Neural cell (in vitro differentiated cells): ENCODE data around the gene OR52N4. TPM values are rescaled to one million over a fixed set of nuclear protein-coding genes. Genes with fewer than 3 reads are reported as not detected.
A peak's percentile ranks its signal among the peaks of the same experiment; 100 is the strongest.
"Not testable (repeated sequence)": the region's sequence is repeated elsewhere in the genome, so short reads cannot be mapped to it uniquely, and the experiment has no call there.

Experiments used
- H2AFZ ChIP-seq: fragments of 200-600, 300-800 bp; sonication (generic), shearing (Covaris generic); 2 replicates; pipeline ENCODE4 v1.6.0; 2014; ENCODE audit warnings: low read depth, mild to moderate bottlenecking, antibody characterized with exemption, low read length, moderate library complexity
- H3F3A ChIP-seq: fragments of 200-600 bp; shearing (Covaris generic); 2 replicates; pipeline ENCODE4 v1.6.1; 2016; ENCODE audit warnings: mild to moderate bottlenecking, moderate library complexity, mixed read lengths, antibody characterized with exemption, low read length; ENCODE audit not compliant: insufficient read depth, poor library complexity, severe bottlenecking
- H3K27ac ChIP-seq: fragments of 200-600, 300-800 bp; sonication (generic), shearing (Covaris generic); 2 replicates; pipeline ENCODE4 v1.5.1; 2014; ENCODE audit warnings: mild to moderate bottlenecking, low read length, moderate library complexity
- H3K27me3 ChIP-seq: fragments of 300-800, 200-600 bp; sonication (generic), shearing (Covaris generic); 2 replicates; pipeline ENCODE4 v1.6.0; 2014; ENCODE audit warnings: mild to moderate bottlenecking, low read depth, low read length, moderate library complexity; ENCODE audit not compliant: insufficient read depth
- H3K36me3 ChIP-seq: fragments of 300-800, 200-600 bp; sonication (generic), shearing (Covaris generic); 2 replicates; pipeline ENCODE4 v1.5.1; 2014; ENCODE audit warnings: mild to moderate bottlenecking, antibody characterized with exemption, low read length, moderate library complexity; ENCODE audit not compliant: insufficient read depth
- H3K4me2 ChIP-seq: fragments of 300-800, 200-600 bp; sonication (generic), shearing (Covaris generic); 2 replicates; pipeline ENCODE4 v1.6.0; 2014; ENCODE audit warnings: mild to moderate bottlenecking, low read length
- H3K4me3 ChIP-seq: fragments of 300-800, 200-600 bp; sonication (generic), shearing (Covaris generic); 2 replicates; pipeline ENCODE4 v1.5.1; 2014; ENCODE audit warnings: mild to moderate bottlenecking, low read length, moderate library complexity
- H3K79me2 ChIP-seq: fragments of 200-600 bp; shearing (Covaris generic); replicated peaks from 2 replicates; pipeline ENCODE4 v1.6.0; 2014; ENCODE audit warnings: mild to moderate bottlenecking, low read length, moderate library complexity; ENCODE audit not compliant: insufficient read depth
- H3K9ac ChIP-seq: fragments of 300-800, 200-600 bp; sonication (generic), shearing (Covaris generic); 2 replicates; pipeline ENCODE4 v1.6.1; 2016; ENCODE audit warnings: mild to moderate bottlenecking, low read length, mixed read lengths
- H3K9me2 ChIP-seq: fragments of 200-600 bp; shearing (Covaris generic); 2 replicates; pipeline ENCODE4 v1.6.1; 2016; ENCODE audit warnings: mild to moderate bottlenecking, low read length, mixed read lengths; ENCODE audit not compliant: insufficient read depth
- H3K9me3 ChIP-seq: fragments of 200-600, 300-800 bp; sonication (generic), shearing (Covaris generic); 2 replicates; pipeline ENCODE4 v1.6.1; 2016; ENCODE audit warnings: mild to moderate bottlenecking, mixed run types, low read length, moderate library complexity, mixed read lengths
- H4K20me1 ChIP-seq: fragments of 200-600 bp; shearing (Covaris generic); 2 replicates; pipeline ENCODE4 v1.6.1; 2016; ENCODE audit warnings: mild to moderate bottlenecking, mixed run types; ENCODE audit not compliant: insufficient read depth
- CTCF ChIP-seq: fragments of 450-650 bp; IDR thresholded peaks from 2 replicates; pipeline ENCODE4 v1.5.1; 2014; ENCODE audit warnings: antibody characterized with exemption, mild to moderate bottlenecking, moderate library complexity; ENCODE audit not compliant: poor library complexity, severe bottlenecking
- EP300 ChIP-seq: fragments of 450-650 bp; conservative IDR thresholded peaks from 2 replicates; pipeline ENCODE4 v1.6.1; 2014; ENCODE audit warnings: antibody characterized with exemption, mild to moderate bottlenecking, moderate library complexity; ENCODE audit not compliant: poor library complexity, severe bottlenecking
- EZH2 ChIP-seq: fragments of 200-600, 300-800 bp; shearing (Covaris generic), sonication (generic); IDR thresholded peaks from 2 replicates; pipeline ENCODE4 v1.6.1; 2014; ENCODE audit warnings: antibody characterized with exemption, low read length, borderline replicate concordance, mild to moderate bottlenecking; ENCODE audit not compliant: insufficient read depth, poor library complexity, severe bottlenecking
- MXI1 ChIP-seq: fragments of 450-650 bp; conservative IDR thresholded peaks from 2 replicates; pipeline ENCODE4 v1.6.1; 2014; ENCODE audit warnings: antibody characterized with exemption, mild to moderate bottlenecking; ENCODE audit not compliant: poor library complexity, severe bottlenecking
- POLR2AphosphoS5 ChIP-seq: IDR thresholded peaks from 2 replicates; pipeline ENCODE4 v1.6.1; 2012
- RAD21 ChIP-seq: fragments of 450-650 bp; conservative IDR thresholded peaks from 2 replicates; pipeline ENCODE4 v1.6.1; 2014; ENCODE audit warnings: antibody characterized with exemption, mild to moderate bottlenecking, moderate library complexity
- SMC3 ChIP-seq: fragments of 450-650 bp; conservative IDR thresholded peaks from 2 replicates; pipeline ENCODE4 v1.6.1; 2014; ENCODE audit warnings: antibody characterized with exemption, mild to moderate bottlenecking, moderate library complexity; ENCODE audit not compliant: poor library complexity
- TAF1 ChIP-seq: IDR thresholded peaks from 2 replicates; pipeline ENCODE4 v1.6.1; 2012; ENCODE audit warnings: low read depth
- polyA plus RNA-seq: library from polyadenylated mRNA; depleted of rRNA; stranded (reverse); fragments of >200 nt; gene quantifications from 2 replicates; pipeline ENCODE4 v1.2.3, GENCODE V29; 2014
- TF ChIP-seq, protein P1 (sequence below): IDR thresholded peaks from 2 replicates; pipeline ENCODE4 v1.6.1; 2012; ENCODE audit warnings: borderline replicate concordance

OR52N4 gene
- polyA plus RNA-seq, 1 donor from 2014 or later = not detected

GRCh38 chr11:5712507-5712906, 41.5 kb upstream of the OR52N4 start:
- H3K27me3 ChIP-seq = no peaks in the 10 kb centered on the region
- no peaks in the 10 kb centered on the region for H3K36me3 ChIP-seq
- no peaks in the 10 kb centered on the region for H3K9me2 ChIP-seq
- no peak overlapping the region for H2AFZ ChIP-seq
- no peaks in the 10 kb centered on the region for H4K20me1 ChIP-seq
- no peak overlapping the region for H3K27ac ChIP-seq
- H3K4me2 ChIP-seq = no peak overlapping the region
- H3F3A ChIP-seq = no peaks in the 10 kb centered on the region
- no peak overlapping the region for H3K9ac ChIP-seq
- no peaks in the 10 kb centered on the region for H3K79me2 ChIP-seq
- no peak overlapping the region for H3K4me3 ChIP-seq
- TF ChIP-seq POLR2AphosphoS5 (no peak), CTCF (peak; percentile 39), EP300 (no peak)
- TF ChIP-seq, protein P1, sequence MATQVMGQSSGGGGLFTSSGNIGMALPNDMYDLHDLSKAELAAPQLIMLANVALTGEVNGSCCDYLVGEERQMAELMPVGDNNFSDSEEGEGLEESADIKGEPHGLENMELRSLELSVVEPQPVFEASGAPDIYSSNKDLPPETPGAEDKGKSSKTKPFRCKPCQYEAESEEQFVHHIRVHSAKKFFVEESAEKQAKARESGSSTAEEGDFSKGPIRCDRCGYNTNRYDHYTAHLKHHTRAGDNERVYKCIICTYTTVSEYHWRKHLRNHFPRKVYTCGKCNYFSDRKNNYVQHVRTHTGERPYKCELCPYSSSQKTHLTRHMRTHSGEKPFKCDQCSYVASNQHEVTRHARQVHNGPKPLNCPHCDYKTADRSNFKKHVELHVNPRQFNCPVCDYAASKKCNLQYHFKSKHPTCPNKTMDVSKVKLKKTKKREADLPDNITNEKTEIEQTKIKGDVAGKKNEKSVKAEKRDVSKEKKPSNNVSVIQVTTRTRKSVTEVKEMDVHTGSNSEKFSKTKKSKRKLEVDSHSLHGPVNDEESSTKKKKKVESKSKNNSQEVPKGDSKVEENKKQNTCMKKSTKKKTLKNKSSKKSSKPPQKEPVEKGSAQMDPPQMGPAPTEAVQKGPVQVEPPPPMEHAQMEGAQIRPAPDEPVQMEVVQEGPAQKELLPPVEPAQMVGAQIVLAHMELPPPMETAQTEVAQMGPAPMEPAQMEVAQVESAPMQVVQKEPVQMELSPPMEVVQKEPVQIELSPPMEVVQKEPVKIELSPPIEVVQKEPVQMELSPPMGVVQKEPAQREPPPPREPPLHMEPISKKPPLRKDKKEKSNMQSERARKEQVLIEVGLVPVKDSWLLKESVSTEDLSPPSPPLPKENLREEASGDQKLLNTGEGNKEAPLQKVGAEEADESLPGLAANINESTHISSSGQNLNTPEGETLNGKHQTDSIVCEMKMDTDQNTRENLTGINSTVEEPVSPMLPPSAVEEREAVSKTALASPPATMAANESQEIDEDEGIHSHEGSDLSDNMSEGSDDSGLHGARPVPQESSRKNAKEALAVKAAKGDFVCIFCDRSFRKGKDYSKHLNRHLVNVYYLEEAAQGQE = no peak
- no peaks in the 10 kb centered on the region for H3K9me3 ChIP-seq

- Histone ChIP-seq H3K9ac (no peak overlapping the region), H3K36me3 (no peaks in the 10 kb centered on the region)
Measured at GRCh38 chr11:5713695-5714094, 40.3 kb upstream of the OR52N4 start.

GRCh38 chr11:5716518-5716917, 37.5 kb upstream of the OR52N4 start:
- not testable (repeated sequence) for H3K27me3 ChIP-seq, H2AFZ ChIP-seq, H3K79me2 ChIP-seq, H3K36me3 ChIP-seq, H3K9me3 ChIP-seq, H3K9ac ChIP-seq, H3F3A ChIP-seq, H3K9me2 ChIP-seq, H3K4me3 ChIP-seq, H4K20me1 ChIP-seq, H3K4me2 ChIP-seq, H3K27ac ChIP-seq

More at GRCh38 chr11:5713695-5714094, 40.3 kb upstream of the OR52N4 start:
- Histone ChIP-seq H2AFZ (no peak overlapping the region), H3K79me2 (no peaks in the 10 kb centered on the region), H4K20me1 (no peaks in the 10 kb centered on the region), H3K27me3 (no peaks in the 10 kb centered on the region), H3K9me3 (no peaks in the 10 kb centered on the region), H3K27ac (no peak overlapping the region), H3K4me2 (no peak overlapping the region), H3K9me2 (no peaks in the 10 kb centered on the region), H3K4me3 (no peak overlapping the region), H3F3A (no peaks in the 10 kb centered on the region)
- TF ChIP-seq, protein P1 = no peak
- TF ChIP-seq RAD21 (no peak), TAF1 (no peak), MXI1 (no peak), SMC3 (no peak), EZH2 (no peak), EP300 (no peak), POLR2AphosphoS5 (no peak), CTCF (no peak)
